ENCODE data around the gene SUSD6. TPM values are rescaled to one million over a fixed set of nuclear protein-coding genes. Genes with fewer than 3 reads are reported as not detected.
"Not testable (repeated sequence)": the region's sequence is repeated elsewhere in the genome, so short reads cannot be mapped to it uniquely, and the experiment has no call there.

The SUSD6 gene
- total RNA-seq, 1 donor from 2014 or later: 20.8 TPM

- DNase-seq (no peak), ATAC-seq (ENCODE audit: poor library complexity) (no peak)
- intact Hi-C loops (cut with DNase I): loop anchor here (5.0 kb wide), 2 partner anchors 41 to 101 kb away; partner anchors contain the start of gene SUSD6
These were observed 101.9 kb downstream of the SUSD6 start for GRCh38 chr14:69713209-69713781.

DNA sequence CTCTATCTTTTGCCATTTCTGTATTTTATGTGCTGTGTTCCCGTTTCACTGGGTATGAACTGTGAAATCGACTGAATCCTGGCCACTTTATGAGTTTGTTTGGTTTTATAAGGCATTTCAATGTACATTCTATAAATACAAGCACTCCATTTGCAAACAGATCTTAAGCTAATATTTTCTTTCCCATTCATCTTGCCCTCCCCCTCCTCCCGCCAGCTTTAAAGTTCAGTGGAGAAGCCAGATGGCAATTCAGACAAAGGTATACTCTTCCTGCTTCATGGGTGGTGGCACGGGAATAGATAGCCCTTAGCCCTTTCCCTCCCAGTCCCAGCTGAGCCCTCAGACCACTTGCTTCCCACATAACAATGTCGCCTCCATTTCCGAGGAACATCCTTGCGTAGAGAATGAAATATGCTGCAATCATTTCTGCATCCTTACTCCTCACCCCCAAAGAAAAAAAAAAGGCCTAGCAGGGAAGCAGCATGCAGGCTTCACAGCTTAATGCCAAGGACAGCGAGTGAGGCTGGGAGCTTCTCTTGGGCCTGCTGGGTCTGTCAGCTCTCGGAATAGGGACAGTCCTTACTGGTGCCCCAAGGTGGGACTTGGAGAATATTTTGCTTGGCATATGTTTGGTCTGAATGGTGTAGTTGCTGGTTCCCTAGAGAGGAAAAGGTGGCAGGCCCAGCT, 102.7 kb downstream of the SUSD6 start:
- intact Hi-C loops (cut with DNase I): loop anchor here (5.0 kb wide), 2 partner anchors 42 to 102 kb away; partner anchors contain the start of gene SUSD6

GRCh38 chr14:69715725-69716477, 104.5 kb downstream of the SUSD6 start:
- DNase-seq (peak; percentile 74), ATAC-seq (ENCODE audit: poor library complexity) (peak; percentile 59)
- intact Hi-C loops (cut with DNase I): no loop called here

More for the DNA sequence above, 102.7 kb downstream of the SUSD6 start:
- DNase-seq (no peak), ATAC-seq (ENCODE audit: poor library complexity) (no peak)

DNA sequence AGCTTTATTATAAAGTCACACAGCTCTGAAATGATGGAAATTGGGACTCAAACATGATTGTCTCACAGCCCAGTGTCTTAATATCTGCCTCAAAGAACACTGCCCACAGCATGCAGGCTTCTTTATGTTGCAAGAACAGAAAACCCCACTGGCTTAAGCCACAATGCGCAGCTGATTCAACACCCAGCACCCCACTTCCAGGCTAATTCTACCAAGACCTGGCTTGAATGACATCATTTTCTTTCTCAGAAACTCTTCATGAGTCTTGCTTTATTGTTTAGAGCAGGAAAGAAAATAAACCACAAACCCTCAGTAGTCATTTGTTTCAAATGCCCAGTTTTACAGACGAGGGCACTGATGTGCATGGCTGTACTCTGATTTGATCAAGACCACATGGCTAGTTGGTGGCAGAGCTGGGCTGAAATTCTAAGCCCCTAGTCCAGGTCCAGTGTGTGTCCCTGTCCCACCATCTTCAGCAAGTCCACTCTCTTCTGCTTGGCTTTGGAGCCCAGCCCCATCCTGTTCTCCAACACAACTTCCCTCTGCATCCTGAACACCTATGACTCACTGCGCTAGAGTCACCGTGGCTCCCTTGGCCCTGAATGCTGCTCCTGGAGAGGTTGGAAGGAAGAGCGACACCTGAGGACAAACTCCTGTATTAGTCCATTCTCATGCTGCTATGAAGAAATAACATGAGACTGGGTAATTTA, 105.2 kb downstream of the SUSD6 start:
- DNase-seq: no peak
- no peak for ATAC-seq (ENCODE audit: poor library complexity)
- intact Hi-C loops (cut with DNase I): no loop called here

GRCh38 chr14:69718614-69719013, 107.2 kb downstream of the SUSD6 start:
- intact Hi-C loops (cut with DNase I); DNase-seq; ATAC-seq (ENCODE audit: poor library complexity): not testable (repeated sequence)

GRCh38 chr14:69719501-69719951, 108.1 kb downstream of the SUSD6 start:
- intact Hi-C loops (cut with DNase I): no loop called here
- DNase-seq (peak; percentile 65), ATAC-seq (ENCODE audit: poor library complexity) (peak; percentile 64)

GRCh38 chr14:69720912-69721311, 109.5 kb downstream of the SUSD6 start:
- no peak for DNase-seq
- no peak for ATAC-seq (ENCODE audit: poor library complexity)
- intact Hi-C loops (cut with DNase I): no loop called here

- intact Hi-C loops (cut with DNase I): loop anchor here (2.0 to 5.0 kb wide), 2 partner anchors 125 to 142 kb away; no protein-coding TSS in a partner anchor
- ATAC-seq (ENCODE audit: poor library complexity) (peak; percentile 99), DNase-seq (peak; percentile 93)
These were observed 115.5 kb downstream of the SUSD6 start for GRCh38 chr14:69726761-69727511.

- DNase-seq (no peak), ATAC-seq (ENCODE audit: poor library complexity) (no peak)
- intact Hi-C loops (cut with DNase I): loop anchor here (2.0 to 5.0 kb wide), 2 partner anchors 126 to 143 kb away; no protein-coding TSS in a partner anchor
These were observed 116.5 kb downstream of the SUSD6 start for GRCh38 chr14:69727860-69728259.

DNA sequence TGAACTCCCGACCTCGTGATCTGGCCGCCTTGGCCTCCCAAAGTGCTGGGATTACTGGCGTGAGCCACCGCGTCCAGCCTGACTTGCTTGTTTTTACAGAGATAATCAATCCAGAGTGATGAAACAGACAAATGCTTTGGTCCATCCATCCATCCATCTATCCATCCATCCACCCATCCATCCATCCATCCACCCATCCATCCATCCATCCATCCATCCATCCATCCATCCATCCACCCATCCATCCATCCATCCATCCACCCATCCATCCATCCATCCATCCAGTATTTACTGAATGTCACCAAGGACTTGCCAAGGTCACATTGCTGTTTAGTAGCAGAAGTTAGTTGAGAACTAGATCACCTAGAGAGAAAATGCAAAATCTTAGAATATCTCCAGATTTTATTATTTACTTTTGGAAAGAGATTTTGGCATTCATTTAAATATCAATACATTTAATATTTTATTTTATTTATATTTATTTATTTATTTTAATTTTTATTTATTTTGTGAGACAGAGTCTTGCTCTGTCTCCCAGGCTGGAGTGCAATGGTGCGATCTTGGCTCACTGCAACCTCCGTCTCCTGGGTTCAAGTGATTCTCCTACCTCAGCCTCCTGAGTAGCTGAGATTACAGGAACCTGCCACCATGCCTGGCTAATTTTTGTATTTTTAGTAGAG, 120.7 kb downstream of the SUSD6 start:
- ATAC-seq (ENCODE audit: poor library complexity); DNase-seq; intact Hi-C loops (cut with DNase I): not testable (repeated sequence)

- intact Hi-C loops (cut with DNase I); DNase-seq; ATAC-seq (ENCODE audit: poor library complexity): not testable (repeated sequence)
These were observed 125.0 kb downstream of the SUSD6 start for GRCh38 chr14:69736405-69736804.

DNA sequence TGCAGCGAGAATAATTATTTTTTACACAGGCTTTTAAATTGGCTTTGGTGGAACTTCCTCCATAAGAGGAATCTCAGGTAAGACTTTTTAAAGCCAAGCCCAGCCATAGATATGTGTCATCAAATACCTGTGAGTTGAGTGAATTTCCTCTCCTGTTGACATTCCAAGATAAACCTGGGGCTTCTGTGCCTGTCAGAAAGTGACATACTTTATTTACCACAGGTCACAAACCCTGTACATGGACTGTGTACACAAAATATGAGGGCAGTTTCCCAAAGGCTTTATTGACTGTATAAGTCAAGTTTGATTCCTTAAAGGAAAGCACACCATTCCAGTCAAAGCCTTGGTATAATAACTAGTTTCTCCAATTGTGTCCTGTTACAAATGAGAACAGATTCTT, 129.7 kb downstream of the SUSD6 start:
- intact Hi-C loops (cut with DNase I): no loop called here
- no peak for ATAC-seq (ENCODE audit: poor library complexity)
- DNase-seq: no peak

DNA sequence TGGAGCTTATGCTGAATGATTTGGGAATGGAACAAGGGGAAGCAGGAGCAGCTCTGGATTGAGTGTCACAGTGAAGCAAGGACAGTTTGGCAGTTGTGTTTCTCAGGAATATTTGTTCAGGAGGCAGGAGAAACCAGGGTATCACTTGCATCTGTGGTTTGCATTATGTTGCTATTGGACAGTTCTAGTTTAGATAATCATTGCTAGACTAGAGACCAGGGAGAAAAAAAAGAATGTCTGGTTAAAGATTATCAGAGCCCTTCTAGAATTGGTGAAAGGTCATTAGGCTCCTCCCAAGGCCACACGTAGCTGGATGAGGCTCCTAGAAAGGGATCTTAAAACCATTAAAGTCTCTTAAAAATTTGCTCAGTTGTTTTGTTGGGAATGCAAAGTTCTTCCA, 138.6 kb downstream of the SUSD6 start:
- intact Hi-C loops (cut with DNase I): no loop called here
- DNase-seq (no peak), ATAC-seq (ENCODE audit: poor library complexity) (no peak)

DNA sequence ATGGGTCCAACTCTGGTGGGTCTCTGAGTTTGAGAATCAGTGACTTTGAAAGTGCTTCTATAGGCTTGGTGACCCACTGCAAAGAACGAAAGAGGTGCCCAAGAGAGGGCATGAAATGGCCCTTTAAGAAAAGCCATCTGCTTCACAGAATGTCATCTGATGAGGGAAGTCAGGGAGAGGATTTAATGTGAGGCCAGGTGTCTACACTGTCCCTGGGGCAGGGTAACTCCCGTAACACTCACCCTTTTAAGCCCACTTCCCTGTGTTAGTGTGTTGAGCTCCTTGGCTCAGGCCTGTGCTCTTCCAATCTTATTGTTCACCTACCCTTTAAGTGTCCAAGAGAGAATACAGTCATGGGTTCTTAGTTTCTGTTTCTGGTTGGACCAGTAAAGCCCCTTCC, 139.1 kb downstream of the SUSD6 start:
- DNase-seq (no peak), ATAC-seq (ENCODE audit: poor library complexity) (no peak)
- intact Hi-C loops (cut with DNase I): no loop called here

DNA sequence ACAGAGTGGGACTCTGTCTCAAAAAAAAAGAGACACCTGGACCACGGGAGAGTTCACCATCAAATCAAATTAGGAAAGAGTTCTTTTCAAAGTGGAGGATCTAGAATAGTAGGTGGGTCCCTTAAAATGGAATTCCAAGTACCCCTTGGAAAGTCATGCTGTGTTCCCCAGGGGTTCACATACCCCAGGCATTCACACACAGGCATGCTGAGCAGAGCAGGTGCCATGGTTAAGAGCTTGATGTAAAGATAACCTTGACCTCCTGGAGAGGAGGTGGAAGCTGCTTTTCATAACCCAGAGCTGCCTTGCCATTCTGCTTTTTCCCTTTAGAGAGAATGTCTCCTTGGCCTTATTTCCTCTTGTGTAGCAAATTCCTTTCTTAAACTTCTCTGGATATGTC, 141.4 kb downstream of the SUSD6 start:
- intact Hi-C loops (cut with DNase I): no loop called here
- ATAC-seq (ENCODE audit: poor library complexity): no peak
- no peak for DNase-seq

- ATAC-seq (ENCODE audit: poor library complexity) (no peak), DNase-seq (no peak)
- intact Hi-C loops (cut with DNase I): no loop called here
These were observed 142.5 kb downstream of the SUSD6 start for GRCh38 chr14:69753860-69754259.

GRCh38 chr14:69754487-69754886, 143.1 kb downstream of the SUSD6 start:
- intact Hi-C loops (cut with DNase I): no loop called here
- ATAC-seq (ENCODE audit: poor library complexity): no peak
- no peak for DNase-seq

DNA sequence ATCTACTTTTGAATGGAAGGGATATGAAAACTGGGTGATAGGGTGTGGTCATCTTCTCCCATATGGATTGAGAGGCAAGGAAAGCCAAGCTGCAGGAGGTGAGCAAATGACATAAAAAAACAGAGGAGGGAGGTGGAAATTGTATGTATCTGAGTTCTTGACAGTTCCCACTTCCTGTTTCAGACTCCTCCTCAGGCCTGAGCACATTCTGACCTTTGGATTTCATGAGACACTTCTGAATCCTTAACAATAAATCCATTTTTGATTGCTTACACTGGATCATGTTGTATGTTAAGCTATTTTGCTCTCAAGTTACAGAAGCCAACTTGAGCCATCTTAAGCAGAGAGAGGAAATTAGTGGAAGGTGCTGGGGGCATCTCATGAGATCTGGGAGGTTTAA, 143.9 kb downstream of the SUSD6 start:
- intact Hi-C loops (cut with DNase I): no loop called here
- ATAC-seq (ENCODE audit: poor library complexity): no peak
- DNase-seq: no peak

Measured in Right ventricle myocardium superior (tissue), 1 donor.